GM23338 (cell line): ENCODE data around the gene ADAMTS17.

Experiments used
- EZH2 ChIP-seq: fragments of 200-600 bp; sonication (generic); IDR thresholded peaks from one replicate; pipeline ENCODE4 v1.8.0; 2017; ENCODE audit warnings: antibody characterized with exemption, mild to moderate bottlenecking, low read depth; ENCODE audit not compliant: unreplicated experiment
- EZH2phosphoT487 ChIP-seq: fragments of 200-600 bp; sonication (generic); IDR thresholded peaks from one replicate; pipeline ENCODE4 v1.8.1; 2018; ENCODE audit warnings: antibody characterized with exemption; ENCODE audit not compliant: unreplicated experiment
- JUNB ChIP-seq: IDR thresholded peaks from one replicate; pipeline ENCODE4 v1.6.1; 2016; ENCODE audit warnings: antibody characterized with exemption; ENCODE audit not compliant: unreplicated experiment
- POLR2AphosphoS5 ChIP-seq: IDR thresholded peaks from 2 replicates; pipeline ENCODE4 v1.6.1; 2016; ENCODE audit warnings: antibody characterized with exemption, low read depth
- ZNF331 ChIP-seq: fragments of 250-450 bp; sonication (Bioruptor Pico); IDR thresholded peaks from 2 replicates; pipeline ENCODE4 v1.5.0; 2020; ENCODE audit warnings: low read depth, mild to moderate bottlenecking, moderate library complexity
- TF ChIP-seq, protein P1 (sequence below), 2 experiments: fragments of 200-600 bp in 1 of 2; sonication (generic) in 1 of 2; conservative IDR thresholded peaks; 2 replicates each; pipeline versions ENCODE4 v1.5.1 to v1.6.1; 2016 to 2017; ENCODE audit warnings: antibody characterized with exemption in 2 of 2, low read depth in 2 of 2, mild to moderate bottlenecking in 2 of 2, moderate library complexity in 1 of 2
- TF ChIP-seq, protein P2 (sequence below): IDR thresholded peaks from one replicate; pipeline ENCODE4 v1.6.1; 2018; ENCODE audit warnings: antibody characterized with exemption; ENCODE audit not compliant: unreplicated experiment

DNA sequence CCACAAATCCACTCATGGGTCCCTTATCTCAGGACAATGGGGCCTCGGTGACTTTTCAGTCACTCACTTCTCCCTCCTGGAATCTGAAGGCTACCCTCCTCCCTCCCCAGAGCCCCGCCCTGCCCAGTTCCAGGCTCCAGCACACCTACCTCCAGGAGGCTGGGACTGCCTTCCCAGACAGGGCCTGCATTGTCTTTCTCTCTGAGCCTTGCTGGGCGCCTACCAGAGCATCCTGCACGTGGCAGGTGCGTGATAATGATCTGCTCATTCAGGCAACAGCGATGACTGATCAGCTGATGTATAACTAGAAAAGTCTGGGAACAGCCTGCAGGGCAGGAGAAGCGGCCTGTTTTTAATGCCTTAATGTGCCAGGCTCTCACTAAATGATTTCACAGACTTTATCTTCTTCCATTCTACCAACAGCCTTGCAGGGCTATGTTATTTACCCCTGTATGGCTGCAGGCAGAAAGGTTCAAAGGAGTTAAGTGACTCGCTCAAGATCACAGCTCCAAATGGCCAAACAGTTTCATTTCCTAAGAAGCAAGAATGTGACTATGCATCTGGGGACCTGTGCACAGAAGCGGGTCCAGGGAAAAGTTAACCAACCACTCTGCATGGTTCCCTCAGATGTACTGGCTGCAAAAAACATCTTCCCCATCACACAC is 6.3 kb downstream of the ADAMTS17 start:
- TF ChIP-seq EZH2 (no peak), POLR2AphosphoS5 (no peak), ZNF331 (no peak), JUNB (no peak), EZH2phosphoT487 (no peak)
- TF ChIP-seq, protein P1, sequence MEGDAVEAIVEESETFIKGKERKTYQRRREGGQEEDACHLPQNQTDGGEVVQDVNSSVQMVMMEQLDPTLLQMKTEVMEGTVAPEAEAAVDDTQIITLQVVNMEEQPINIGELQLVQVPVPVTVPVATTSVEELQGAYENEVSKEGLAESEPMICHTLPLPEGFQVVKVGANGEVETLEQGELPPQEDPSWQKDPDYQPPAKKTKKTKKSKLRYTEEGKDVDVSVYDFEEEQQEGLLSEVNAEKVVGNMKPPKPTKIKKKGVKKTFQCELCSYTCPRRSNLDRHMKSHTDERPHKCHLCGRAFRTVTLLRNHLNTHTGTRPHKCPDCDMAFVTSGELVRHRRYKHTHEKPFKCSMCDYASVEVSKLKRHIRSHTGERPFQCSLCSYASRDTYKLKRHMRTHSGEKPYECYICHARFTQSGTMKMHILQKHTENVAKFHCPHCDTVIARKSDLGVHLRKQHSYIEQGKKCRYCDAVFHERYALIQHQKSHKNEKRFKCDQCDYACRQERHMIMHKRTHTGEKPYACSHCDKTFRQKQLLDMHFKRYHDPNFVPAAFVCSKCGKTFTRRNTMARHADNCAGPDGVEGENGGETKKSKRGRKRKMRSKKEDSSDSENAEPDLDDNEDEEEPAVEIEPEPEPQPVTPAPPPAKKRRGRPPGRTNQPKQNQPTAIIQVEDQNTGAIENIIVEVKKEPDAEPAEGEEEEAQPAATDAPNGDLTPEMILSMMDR (conservative IDR thresholded peaks at IDR 0.05; ENCODE audit: low read depth in 2 of 2) = no peak
- TF ChIP-seq, protein P2, sequence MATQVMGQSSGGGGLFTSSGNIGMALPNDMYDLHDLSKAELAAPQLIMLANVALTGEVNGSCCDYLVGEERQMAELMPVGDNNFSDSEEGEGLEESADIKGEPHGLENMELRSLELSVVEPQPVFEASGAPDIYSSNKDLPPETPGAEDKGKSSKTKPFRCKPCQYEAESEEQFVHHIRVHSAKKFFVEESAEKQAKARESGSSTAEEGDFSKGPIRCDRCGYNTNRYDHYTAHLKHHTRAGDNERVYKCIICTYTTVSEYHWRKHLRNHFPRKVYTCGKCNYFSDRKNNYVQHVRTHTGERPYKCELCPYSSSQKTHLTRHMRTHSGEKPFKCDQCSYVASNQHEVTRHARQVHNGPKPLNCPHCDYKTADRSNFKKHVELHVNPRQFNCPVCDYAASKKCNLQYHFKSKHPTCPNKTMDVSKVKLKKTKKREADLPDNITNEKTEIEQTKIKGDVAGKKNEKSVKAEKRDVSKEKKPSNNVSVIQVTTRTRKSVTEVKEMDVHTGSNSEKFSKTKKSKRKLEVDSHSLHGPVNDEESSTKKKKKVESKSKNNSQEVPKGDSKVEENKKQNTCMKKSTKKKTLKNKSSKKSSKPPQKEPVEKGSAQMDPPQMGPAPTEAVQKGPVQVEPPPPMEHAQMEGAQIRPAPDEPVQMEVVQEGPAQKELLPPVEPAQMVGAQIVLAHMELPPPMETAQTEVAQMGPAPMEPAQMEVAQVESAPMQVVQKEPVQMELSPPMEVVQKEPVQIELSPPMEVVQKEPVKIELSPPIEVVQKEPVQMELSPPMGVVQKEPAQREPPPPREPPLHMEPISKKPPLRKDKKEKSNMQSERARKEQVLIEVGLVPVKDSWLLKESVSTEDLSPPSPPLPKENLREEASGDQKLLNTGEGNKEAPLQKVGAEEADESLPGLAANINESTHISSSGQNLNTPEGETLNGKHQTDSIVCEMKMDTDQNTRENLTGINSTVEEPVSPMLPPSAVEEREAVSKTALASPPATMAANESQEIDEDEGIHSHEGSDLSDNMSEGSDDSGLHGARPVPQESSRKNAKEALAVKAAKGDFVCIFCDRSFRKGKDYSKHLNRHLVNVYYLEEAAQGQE = no peak
